ENCODE measurements around the gene OBSCN.

DNA sequence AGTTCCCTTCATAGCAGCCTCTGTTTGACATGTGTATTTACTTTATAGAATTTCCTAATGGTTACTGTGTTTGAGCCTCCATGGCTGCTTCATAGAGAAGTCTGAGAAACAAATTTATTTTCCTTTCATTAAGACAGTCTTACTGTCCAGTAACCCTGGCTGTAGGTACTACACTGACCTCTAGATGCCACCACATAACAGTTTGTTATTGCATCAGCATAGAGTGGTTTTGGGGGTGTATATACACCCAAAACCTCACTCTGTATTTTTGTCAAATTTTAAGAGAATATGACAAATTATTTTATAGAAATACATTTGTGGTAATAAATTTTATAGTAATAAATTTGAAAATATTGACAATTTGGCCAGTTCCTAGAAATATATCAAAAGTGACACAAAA is 57.3 kb downstream of the OBSCN start:
- TF ChIP-seq CTCF (IDR thresholded peaks at IDR 0.05; ENCODE audit: low read depth, low read length, missing input control) = no peak
- no peak for TF ChIP-seq MAX (IDR thresholded peaks at IDR 0.05)
- no peak for TF ChIP-seq EGR1 (IDR thresholded peaks at IDR 0.05; ENCODE audit: low read depth in 2 of 2)
- TF ChIP-seq, protein P1, sequence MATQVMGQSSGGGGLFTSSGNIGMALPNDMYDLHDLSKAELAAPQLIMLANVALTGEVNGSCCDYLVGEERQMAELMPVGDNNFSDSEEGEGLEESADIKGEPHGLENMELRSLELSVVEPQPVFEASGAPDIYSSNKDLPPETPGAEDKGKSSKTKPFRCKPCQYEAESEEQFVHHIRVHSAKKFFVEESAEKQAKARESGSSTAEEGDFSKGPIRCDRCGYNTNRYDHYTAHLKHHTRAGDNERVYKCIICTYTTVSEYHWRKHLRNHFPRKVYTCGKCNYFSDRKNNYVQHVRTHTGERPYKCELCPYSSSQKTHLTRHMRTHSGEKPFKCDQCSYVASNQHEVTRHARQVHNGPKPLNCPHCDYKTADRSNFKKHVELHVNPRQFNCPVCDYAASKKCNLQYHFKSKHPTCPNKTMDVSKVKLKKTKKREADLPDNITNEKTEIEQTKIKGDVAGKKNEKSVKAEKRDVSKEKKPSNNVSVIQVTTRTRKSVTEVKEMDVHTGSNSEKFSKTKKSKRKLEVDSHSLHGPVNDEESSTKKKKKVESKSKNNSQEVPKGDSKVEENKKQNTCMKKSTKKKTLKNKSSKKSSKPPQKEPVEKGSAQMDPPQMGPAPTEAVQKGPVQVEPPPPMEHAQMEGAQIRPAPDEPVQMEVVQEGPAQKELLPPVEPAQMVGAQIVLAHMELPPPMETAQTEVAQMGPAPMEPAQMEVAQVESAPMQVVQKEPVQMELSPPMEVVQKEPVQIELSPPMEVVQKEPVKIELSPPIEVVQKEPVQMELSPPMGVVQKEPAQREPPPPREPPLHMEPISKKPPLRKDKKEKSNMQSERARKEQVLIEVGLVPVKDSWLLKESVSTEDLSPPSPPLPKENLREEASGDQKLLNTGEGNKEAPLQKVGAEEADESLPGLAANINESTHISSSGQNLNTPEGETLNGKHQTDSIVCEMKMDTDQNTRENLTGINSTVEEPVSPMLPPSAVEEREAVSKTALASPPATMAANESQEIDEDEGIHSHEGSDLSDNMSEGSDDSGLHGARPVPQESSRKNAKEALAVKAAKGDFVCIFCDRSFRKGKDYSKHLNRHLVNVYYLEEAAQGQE (IDR thresholded peaks at IDR 0.05) = no peak
- no peak for TF ChIP-seq JUND (IDR thresholded peaks at IDR 0.05)
- no peak for TF ChIP-seq ZBTB33 (IDR thresholded peaks at IDR 0.05)
- TF ChIP-seq TAF1 (conservative IDR thresholded peaks at IDR 0.05) = no peak
- TF ChIP-seq SP1 (IDR thresholded peaks at IDR 0.05) = no peak
